ENCODE data around the gene B4GALNT4.

B4GALNT4 gene

GRCh38 chr11:403761-404431 is 34.6 kb downstream of the B4GALNT4 start:
- TF ChIP-seq, protein P1, sequence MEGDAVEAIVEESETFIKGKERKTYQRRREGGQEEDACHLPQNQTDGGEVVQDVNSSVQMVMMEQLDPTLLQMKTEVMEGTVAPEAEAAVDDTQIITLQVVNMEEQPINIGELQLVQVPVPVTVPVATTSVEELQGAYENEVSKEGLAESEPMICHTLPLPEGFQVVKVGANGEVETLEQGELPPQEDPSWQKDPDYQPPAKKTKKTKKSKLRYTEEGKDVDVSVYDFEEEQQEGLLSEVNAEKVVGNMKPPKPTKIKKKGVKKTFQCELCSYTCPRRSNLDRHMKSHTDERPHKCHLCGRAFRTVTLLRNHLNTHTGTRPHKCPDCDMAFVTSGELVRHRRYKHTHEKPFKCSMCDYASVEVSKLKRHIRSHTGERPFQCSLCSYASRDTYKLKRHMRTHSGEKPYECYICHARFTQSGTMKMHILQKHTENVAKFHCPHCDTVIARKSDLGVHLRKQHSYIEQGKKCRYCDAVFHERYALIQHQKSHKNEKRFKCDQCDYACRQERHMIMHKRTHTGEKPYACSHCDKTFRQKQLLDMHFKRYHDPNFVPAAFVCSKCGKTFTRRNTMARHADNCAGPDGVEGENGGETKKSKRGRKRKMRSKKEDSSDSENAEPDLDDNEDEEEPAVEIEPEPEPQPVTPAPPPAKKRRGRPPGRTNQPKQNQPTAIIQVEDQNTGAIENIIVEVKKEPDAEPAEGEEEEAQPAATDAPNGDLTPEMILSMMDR (IDR thresholded peaks at IDR 0.05; ENCODE audit: low read length), result no peak
- no peak for TF ChIP-seq EZH2 (IDR thresholded peaks at IDR 0.05; ENCODE audit: borderline replicate concordance, low read length)
- Histone ChIP-seq H3K9ac (ENCODE audit: low read length) (no peak overlapping the region), H3K27ac (ENCODE audit: low read depth, low read length, poor library complexity, severe bottlenecking) (no peak overlapping the region)

GRCh38 chr11:404551-405264 is 35.4 kb downstream of the B4GALNT4 start:
- H3K4me2 ChIP-seq (ENCODE audit: low read length), result no peak overlapping the region
- no peak overlapping the region for H3K9ac ChIP-seq (ENCODE audit: low read length)
- H3K9me3 ChIP-seq (ENCODE audit: low read length), result peaks cover 3% of the 10 kb centered on the region; the same call in 1 of the 2 replicates
- H3K27ac ChIP-seq (ENCODE audit: low read depth, low read length, poor library complexity, severe bottlenecking), result no peak overlapping the region
- H3K9me2 ChIP-seq (ENCODE audit: low read depth, low read length), result no peaks in the 10 kb centered on the region
- H4K20me1 ChIP-seq (ENCODE audit: insufficient read depth, low read length), result no peaks in the 10 kb centered on the region
- H3F3A ChIP-seq (ENCODE audit: insufficient read depth, low read length), result no peaks in the 10 kb centered on the region
- H3K36me3 ChIP-seq (ENCODE audit: insufficient read depth, low read length), result no peaks in the 10 kb centered on the region
- no peaks in the 10 kb centered on the region for H3K79me2 ChIP-seq (ENCODE audit: insufficient read depth, low read length)
- H2AFZ ChIP-seq (ENCODE audit: low read length), result no peak overlapping the region
- peaks cover 11% of the 10 kb centered on the region for H3K4me1 ChIP-seq (ENCODE audit: insufficient read depth, low read length, severe bottlenecking)
- H3K4me3 ChIP-seq (ENCODE audit: low read depth, low read length, poor library complexity, severe bottlenecking), result no peak overlapping the region
- TF ChIP-seq, protein P1 (IDR thresholded peaks at IDR 0.05; ENCODE audit: low read length), result no peak
- TF ChIP-seq EZH2 (IDR thresholded peaks at IDR 0.05; ENCODE audit: borderline replicate concordance, low read length), result no peak
- no peaks in the 10 kb centered on the region for H3K27me3 ChIP-seq (ENCODE audit: insufficient read depth, low read length)

More at GRCh38 chr11:403761-404431, 34.6 kb downstream of the B4GALNT4 start:
- H3F3A ChIP-seq (ENCODE audit: insufficient read depth, low read length), result no peaks in the 10 kb centered on the region
- H3K4me2 ChIP-seq (ENCODE audit: low read length), result no peak overlapping the region
- H3K4me3 ChIP-seq (ENCODE audit: low read depth, low read length, poor library complexity, severe bottlenecking), result no peak overlapping the region
- H3K79me2 ChIP-seq (ENCODE audit: insufficient read depth, low read length), result no peaks in the 10 kb centered on the region
- no peak overlapping the region for H2AFZ ChIP-seq (ENCODE audit: low read length)
- no peaks in the 10 kb centered on the region for H3K9me2 ChIP-seq (ENCODE audit: low read depth, low read length)
- H3K9me3 ChIP-seq (ENCODE audit: low read length), result peaks cover 3% of the 10 kb centered on the region; the same call in 1 of the 2 replicates
- peaks cover 11% of the 10 kb centered on the region for H3K4me1 ChIP-seq (ENCODE audit: insufficient read depth, low read length, severe bottlenecking)
- H3K27me3 ChIP-seq (ENCODE audit: insufficient read depth, low read length), result no peaks in the 10 kb centered on the region
- no peaks in the 10 kb centered on the region for H4K20me1 ChIP-seq (ENCODE audit: insufficient read depth, low read length)
- no peaks in the 10 kb centered on the region for H3K36me3 ChIP-seq (ENCODE audit: insufficient read depth, low read length)

GRCh38 chr11:405323-405953 is 36.1 kb downstream of the B4GALNT4 start:
- Histone ChIP-seq H2AFZ (ENCODE audit: low read length) (no peak overlapping the region), H3K27me3 (ENCODE audit: insufficient read depth, low read length) (no peaks in the 10 kb centered on the region; the same call in 1 of the 2 replicates), H3K4me2 (ENCODE audit: low read length) (no peak overlapping the region), H3K9ac (ENCODE audit: low read length) (no peak overlapping the region), H3K36me3 (ENCODE audit: insufficient read depth, low read length) (no peaks in the 10 kb centered on the region), H3K4me1 (ENCODE audit: insufficient read depth, low read length, severe bottlenecking) (peaks cover 11% of the 10 kb centered on the region), H3K4me3 (ENCODE audit: low read depth, low read length, poor library complexity, severe bottlenecking) (no peak overlapping the region), H3K79me2 (ENCODE audit: insufficient read depth, low read length) (no peaks in the 10 kb centered on the region), H4K20me1 (ENCODE audit: insufficient read depth, low read length) (no peaks in the 10 kb centered on the region), H3K27ac (ENCODE audit: low read depth, low read length, poor library complexity, severe bottlenecking) (no peak overlapping the region), H3F3A (ENCODE audit: insufficient read depth, low read length) (no peaks in the 10 kb centered on the region), H3K9me2 (ENCODE audit: low read depth, low read length) (no peaks in the 10 kb centered on the region), H3K9me3 (ENCODE audit: low read length) (no peaks in the 10 kb centered on the region)
- TF ChIP-seq, protein P1 (IDR thresholded peaks at IDR 0.05; ENCODE audit: low read length), result no peak
- TF ChIP-seq EZH2 (IDR thresholded peaks at IDR 0.05; ENCODE audit: borderline replicate concordance, low read length), result no peak

Data from OCI-LY1 (cell line).